HG03039 (cell line): ENCODE measurements around the gene DAZAP2.
A peak's percentile ranks its signal among the peaks of the same experiment; 100 is the strongest.
"Not testable (repeated sequence)": the region's sequence is repeated elsewhere in the genome, so short reads cannot be mapped to it uniquely, and the experiment has no call there.

Experiments
- ATAC-seq: cut with Tn5 transposase; IDR thresholded peaks from one replicate; pipeline ENCODE4 v1.9.1; 2021; ENCODE audit warnings: mild to moderate bottlenecking, moderate library complexity; ENCODE audit not compliant: unreplicated experiment

DAZAP2 gene

GRCh38 chr12:51217133-51217967 is 21.3 kb upstream of the DAZAP2 start:
- ATAC-seq: peak; percentile 37

- peak; percentile 66 for ATAC-seq
These were observed 20.5 kb upstream of the DAZAP2 start, which contains the start of gene POU6F1 for GRCh38 chr12:51217968-51218606. POU6F1 (minus strand) TSS chr12:51218062; CDS start chr12:51206836, 11,226 bp downstream.

GRCh38 chr12:51218607-51219161 is 19.9 kb upstream of the DAZAP2 start:
- ATAC-seq: no peak

- ATAC-seq: no peak
These were observed 19.3 kb upstream of the DAZAP2 start for GRCh38 chr12:51219322-51219721.

- not testable (repeated sequence) for ATAC-seq
These were observed 18.8 kb upstream of the DAZAP2 start for GRCh38 chr12:51219857-51220256.

GRCh38 chr12:51222461-51222860 is 16.2 kb upstream of the DAZAP2 start:
- ATAC-seq: no peak

GRCh38 chr12:51224625-51225024 is 14.0 kb upstream of the DAZAP2 start:
- ATAC-seq: no peak

GRCh38 chr12:51225234-51225633 is 13.4 kb upstream of the DAZAP2 start:
- ATAC-seq: no peak

GRCh38 chr12:51225771-51226170 is 12.9 kb upstream of the DAZAP2 start:
- no peak for ATAC-seq

GRCh38 chr12:51227112-51227511 is 11.5 kb upstream of the DAZAP2 start:
- ATAC-seq: not testable (repeated sequence)

- no peak for ATAC-seq
These were observed 10.7 kb upstream of the DAZAP2 start for GRCh38 chr12:51227962-51228361.

GRCh38 chr12:51229116-51229809 is 9.4 kb upstream of the DAZAP2 start:
- ATAC-seq: no peak

- ATAC-seq: no peak
These were observed 6.0 kb upstream of the DAZAP2 start for GRCh38 chr12:51232642-51233041.

- no peak for ATAC-seq
These were observed 4.1 kb upstream of the DAZAP2 start for GRCh38 chr12:51234530-51234929.

GRCh38 chr12:51238037-51238509 is 553 bp upstream of the DAZAP2 start:
- no peak for ATAC-seq

- ATAC-seq: no peak
These were observed 2.3 kb downstream of the DAZAP2 start for GRCh38 chr12:51240971-51241370.

- no peak for ATAC-seq
These were observed 3.5 kb downstream of the DAZAP2 start for GRCh38 chr12:51242120-51242519.

- ATAC-seq: no peak
These were observed 4.2 kb downstream of the DAZAP2 start for GRCh38 chr12:51242876-51243275.

- no peak for ATAC-seq
These were observed 5.6 kb downstream of the DAZAP2 start for GRCh38 chr12:51244269-51244668.

- ATAC-seq: no peak
These were observed 7.0 kb downstream of the DAZAP2 start for GRCh38 chr12:51245476-51246253.
